Activated CD8-positive, alpha-beta T cell treated with anti-CD3 and anti-CD28 coated beads for 36 hours (primary cell): ENCODE data around the gene FIZ1. TPM values are rescaled to one million over a fixed set of nuclear protein-coding genes. Genes with fewer than 3 reads are reported as not detected.

ENCODE experiments used
- ATAC-seq: fragments of 200-7000 bp; cut with Tn5 transposase; one replicate; pipeline ENCODE4 v1.10.0; 2021; ENCODE audit warnings: mild to moderate bottlenecking, moderate library complexity
- CTCF ChIA-PET: fragments of 350-600 bp; sonication (Branson Sonifier 250); formaldehyde crosslinking; loops from one replicate; lab custom pipeline; 2021; ENCODE audit warnings: antibody characterized with exemption; lab: Charles Lee
- POLR2A ChIA-PET: fragments of 350-600 bp; sonication (Branson Sonifier 250); formaldehyde crosslinking; loops from one replicate; lab custom pipeline; 2021; ENCODE audit warnings: antibody characterized with exemption; lab: Charles Lee
- DNase-seq: peaks from one replicate; pipeline ENCODE4 v3.0.0-alpha.2; 2020
- H3K27ac Mint-ChIP-seq: one replicate; pipeline ENCODE4 v1.8.0; 2021; ENCODE audit warnings: mild to moderate bottlenecking, mixed read lengths
- H3K27me3 Mint-ChIP-seq: one replicate; pipeline ENCODE4 v1.8.0; 2021; ENCODE audit warnings: mixed read lengths
- H3K36me3 Mint-ChIP-seq: one replicate; pipeline ENCODE4 v1.8.0; 2021; ENCODE audit warnings: low read depth, mixed read lengths
- H3K4me1 Mint-ChIP-seq: one replicate; pipeline ENCODE4 v1.8.0; 2021; ENCODE audit warnings: low read depth, mixed read lengths
- H3K4me3 Mint-ChIP-seq: one replicate; pipeline ENCODE4 v1.8.0; 2021; ENCODE audit warnings: mild to moderate bottlenecking, moderate library complexity, mixed read lengths
- H3K9me3 Mint-ChIP-seq: one replicate; pipeline ENCODE4 v1.8.0; 2021; ENCODE audit warnings: mixed read lengths
- CTCF ChIP-seq: fragments of 200-600 bp; IDR thresholded peaks from one replicate; pipeline ENCODE4 v1.8.0; 2022; ENCODE audit warnings: antibody characterized with exemption, mild to moderate bottlenecking
- intact Hi-C: fragments of 100-400 bp; cut with micrococcal nuclease; formaldehyde crosslinking; loops from one replicate; pipeline ENCODE4 v1.10.0; 2022
- total RNA-seq, 2 experiments: library from RNA; stranded (reverse); gene quantifications; one replicate each; pipeline ENCODE4 v1.2.3, GENCODE V29; 2021

FIZ1 gene
- total RNA-seq, 2 experiments from 2014 or later, result 11.4 to 13.2 TPM

- DNase-seq, result no peak
- no peak for TF ChIP-seq CTCF
- ChIA-PET POLR2A (interaction anchor here (0.8 to 1.2 kb wide), 4 partner anchors 9 to 213 kb away, joined by 3 read pairs; no protein-coding TSS in a partner anchor), CTCF (interaction anchor here (0.8 kb wide), 1 partner anchor 34 kb away, joined by 3 read pairs; no protein-coding TSS in a partner anchor)
- Mint-ChIP-seq H3K4me3 (peak overlapping the region; percentile 80), H3K9me3 (peaks cover 2% of the 10 kb centered on the region), H3K27ac (peak overlapping the region; percentile 91), H3K36me3 (peaks cover 24% of the 10 kb centered on the region), H3K27me3 (no peaks in the 10 kb centered on the region), H3K4me1 (peaks cover 50% of the 10 kb centered on the region)
- intact Hi-C loops, result no loop called here
- no peak for ATAC-seq
Observed at GRCh38 chr19:55603581-55604292, 4.4 kb upstream of the FIZ1 start.

GRCh38 chr19:55603115-55603514 is 3.8 kb upstream of the FIZ1 start:
- intact Hi-C loops, result no loop called here

GRCh38 chr19:55602104-55603001 is 3.0 kb upstream of the FIZ1 start:
- DNase-seq, result no peak
- H3K36me3 Mint-ChIP-seq, result peaks cover 23% of the 10 kb centered on the region
- intact Hi-C loops, result no loop called here
- CTCF ChIA-PET, result no interaction called here
- POLR2A ChIA-PET, result no interaction called here
- no peaks in the 10 kb centered on the region for H3K27me3 Mint-ChIP-seq
- H3K4me3 Mint-ChIP-seq, result peak overlapping the region; percentile 88
- peaks cover 43% of the 10 kb centered on the region for H3K4me1 Mint-ChIP-seq
- ATAC-seq, result no peak
- peak overlapping the region; percentile 84 for H3K27ac Mint-ChIP-seq
- H3K9me3 Mint-ChIP-seq, result peaks cover 2% of the 10 kb centered on the region
- no peak for TF ChIP-seq CTCF

More at GRCh38 chr19:55603115-55603514, 3.8 kb upstream of the FIZ1 start:
- H3K27ac Mint-ChIP-seq, result peak overlapping the region; percentile 32
- TF ChIP-seq CTCF, result no peak
- peaks cover 2% of the 10 kb centered on the region for H3K9me3 Mint-ChIP-seq
- no peaks in the 10 kb centered on the region for H3K27me3 Mint-ChIP-seq
- ChIA-PET POLR2A (no interaction called here), CTCF (no interaction called here)
- peaks cover 51% of the 10 kb centered on the region for H3K4me1 Mint-ChIP-seq
- peaks cover 24% of the 10 kb centered on the region for H3K36me3 Mint-ChIP-seq
- ATAC-seq (no peak), DNase-seq (no peak)
- H3K4me3 Mint-ChIP-seq, result no peak overlapping the region

- Mint-ChIP-seq H3K4me3 (peak overlapping the region; percentile 88), H3K27me3 (no peaks in the 10 kb centered on the region), H3K36me3 (peaks cover 23% of the 10 kb centered on the region), H3K27ac (peak overlapping the region; percentile 84), H3K4me1 (peaks cover 34% of the 10 kb centered on the region), H3K9me3 (peaks cover 2% of the 10 kb centered on the region)
- DNase-seq (no peak), ATAC-seq (no peak)
- no peak for TF ChIP-seq CTCF
- CTCF ChIA-PET, result interaction anchor here (4.0 kb wide), 1 partner anchor 32 kb away, joined by 24 read pairs; no protein-coding TSS in a partner anchor
- intact Hi-C loops, result no loop called here
- POLR2A ChIA-PET, result interaction anchor here (1.0 kb wide), 1 partner anchor 24 kb away, joined by 4 read pairs; the partner anchor contains the start of gene ZNF784
Observed at GRCh38 chr19:55601084-55601483, 1.8 kb upstream of the FIZ1 start.
